MCF 10A (cell line): ENCODE measurements around the gene THOC7. TPM values are rescaled to one million over a fixed set of nuclear protein-coding genes. Genes with fewer than 3 reads are reported as not detected.

Experiments
- BruUV-seq: library from RNA; stranded (reverse); fragments of 400-500 nt; replicated peaks from 2 replicates; lab custom pipeline; 2021; lab: Mats Ljungman, UMichigan
- CTCF ChIA-PET: fragments of 300-600 bp; sonication (Branson Sonifier 250); formaldehyde crosslinking; extraction: SDS; loops from one replicate; lab custom pipeline; 2021; ENCODE audit warnings: antibody characterized with exemption, inconsistent platforms; lab: Yijun Ruan, JAX
- POLR2A ChIA-PET: fragments of 300-600, 350-650 bp; sonication (Branson Sonifier 250); formaldehyde crosslinking; extraction: SDS; loops from one replicate; lab custom pipeline; 2020; ENCODE audit warnings: antibody characterized with exemption, inconsistent platforms; lab: Yijun Ruan, JAX
- DNase-seq: peaks from one replicate; pipeline ENCODE4 v3.0.0-alpha.2; 2018; ENCODE audit not compliant: unreplicated experiment
- H3K27ac Mint-ChIP-seq: one replicate; pipeline ENCODE4 v1.8.0; 2022; ENCODE audit warnings: mild to moderate bottlenecking, low read depth, mixed read lengths; ENCODE audit not compliant: unreplicated experiment
- H3K27me3 Mint-ChIP-seq: one replicate; pipeline ENCODE4 v1.8.0; 2022; ENCODE audit warnings: mixed read lengths; ENCODE audit not compliant: insufficient read depth, unreplicated experiment
- H3K36me3 Mint-ChIP-seq: one replicate; pipeline ENCODE4 v1.8.0; 2022; ENCODE audit warnings: mild to moderate bottlenecking, moderate library complexity, mixed read lengths; ENCODE audit not compliant: insufficient read depth, unreplicated experiment
- H3K4me1 Mint-ChIP-seq: one replicate; pipeline ENCODE4 v1.8.0; 2022; ENCODE audit warnings: mixed read lengths; ENCODE audit not compliant: insufficient read depth, unreplicated experiment
- H3K4me3 Mint-ChIP-seq: one replicate; pipeline ENCODE4 v1.8.0; 2022; ENCODE audit warnings: mild to moderate bottlenecking, moderate library complexity, mixed read lengths; ENCODE audit not compliant: unreplicated experiment
- H3K9me3 Mint-ChIP-seq: one replicate; pipeline ENCODE4 v1.8.0; 2022; ENCODE audit warnings: mixed read lengths; ENCODE audit not compliant: unreplicated experiment
- intact Hi-C: fragments of 100-400 bp; cut with micrococcal nuclease; formaldehyde crosslinking; loops from 2 replicates; pipeline ENCODE4 v1.14.1; 2022
- total RNA-seq: library from RNA; stranded (reverse); gene quantifications from 2 replicates; pipeline ENCODE4 v1.2.3, GENCODE V29; 2022
- TF ChIP-seq, protein P1 (sequence below): fragments of 200-600 bp; IDR thresholded peaks from one replicate; pipeline ENCODE4 v1.8.0; 2022; ENCODE audit warnings: antibody characterized with exemption, mild to moderate bottlenecking; ENCODE audit not compliant: unreplicated experiment

Gene THOC7
- total RNA-seq, 1 experiment from 2014 or later: 117 TPM

DNA sequence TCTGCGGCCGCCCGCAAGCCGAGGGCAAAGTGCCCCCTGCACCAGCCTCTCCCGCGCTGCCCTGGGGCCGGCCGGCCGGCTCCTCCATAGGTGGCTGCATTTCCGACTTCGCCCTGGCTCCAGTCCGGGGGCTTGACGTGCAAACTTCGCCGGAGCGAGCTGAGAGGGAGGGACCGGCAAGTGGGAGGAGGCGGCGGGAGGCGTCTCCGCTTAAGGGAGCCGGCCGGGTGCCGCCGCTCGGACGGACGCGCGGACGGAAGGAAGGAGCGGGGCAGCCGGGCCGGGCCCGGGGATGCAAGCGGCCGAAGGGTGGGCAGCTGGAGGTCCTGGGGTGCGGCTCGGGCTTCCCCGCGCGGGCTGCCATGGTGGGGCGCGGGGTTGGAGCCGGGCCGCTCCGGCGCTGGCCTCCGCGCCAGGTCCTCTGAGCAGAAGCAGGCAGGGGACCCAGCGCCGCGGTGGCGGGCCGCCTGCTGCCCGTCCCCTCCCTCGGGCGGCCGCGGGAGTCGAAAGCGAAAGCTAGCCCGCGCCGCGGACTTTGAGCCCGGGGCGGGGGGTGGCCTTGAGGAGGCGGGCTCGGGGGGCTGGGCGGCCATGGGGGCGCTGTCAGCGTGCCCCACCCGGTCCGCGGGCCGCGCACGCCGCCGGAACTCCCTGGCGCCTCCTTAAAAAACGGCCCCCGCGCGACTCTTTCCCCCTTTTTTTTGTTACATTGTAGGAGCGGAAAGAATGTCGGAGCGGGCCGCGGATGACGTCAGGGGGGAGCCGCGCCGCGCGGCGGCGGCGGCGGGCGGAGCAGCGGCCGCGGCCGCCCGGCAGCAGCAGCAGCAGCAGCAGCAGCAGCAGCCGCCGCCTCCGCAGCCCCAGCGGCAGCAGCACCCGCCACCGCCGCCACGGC, 48.5 kb upstream of the THOC7 start, which contains the start of gene SCAANT1:
SCAANT1 (minus strand) TSS at position 511 of the 895 bp plus-strand sequence.
- Mint-ChIP-seq H3K4me3 (peak within 1 kb of the TSS; percentile 77), H3K27ac (peak within 1 kb of the TSS; percentile 91), H3K9me3 (no peaks in the 10 kb centered on the region), H3K36me3 (peaks cover 35% of the 10 kb centered on the region), H3K27me3 (no peaks in the 10 kb centered on the region), H3K4me1 (no peaks in the 10 kb centered on the region)
- intact Hi-C loops: loop anchor here (1.0 to 5.0 kb wide), 4 partner anchors 48 to 565 kb away; no protein-coding TSS in a partner anchor
- peak; percentile 92 for DNase-seq
- BruUV-seq: no TSS peak
- CTCF ChIA-PET: interaction anchor here (0.6 kb wide), 1 partner anchor 53 kb away, joined by 5 read pairs; no protein-coding TSS in a partner anchor
- TF ChIP-seq, protein P1, sequence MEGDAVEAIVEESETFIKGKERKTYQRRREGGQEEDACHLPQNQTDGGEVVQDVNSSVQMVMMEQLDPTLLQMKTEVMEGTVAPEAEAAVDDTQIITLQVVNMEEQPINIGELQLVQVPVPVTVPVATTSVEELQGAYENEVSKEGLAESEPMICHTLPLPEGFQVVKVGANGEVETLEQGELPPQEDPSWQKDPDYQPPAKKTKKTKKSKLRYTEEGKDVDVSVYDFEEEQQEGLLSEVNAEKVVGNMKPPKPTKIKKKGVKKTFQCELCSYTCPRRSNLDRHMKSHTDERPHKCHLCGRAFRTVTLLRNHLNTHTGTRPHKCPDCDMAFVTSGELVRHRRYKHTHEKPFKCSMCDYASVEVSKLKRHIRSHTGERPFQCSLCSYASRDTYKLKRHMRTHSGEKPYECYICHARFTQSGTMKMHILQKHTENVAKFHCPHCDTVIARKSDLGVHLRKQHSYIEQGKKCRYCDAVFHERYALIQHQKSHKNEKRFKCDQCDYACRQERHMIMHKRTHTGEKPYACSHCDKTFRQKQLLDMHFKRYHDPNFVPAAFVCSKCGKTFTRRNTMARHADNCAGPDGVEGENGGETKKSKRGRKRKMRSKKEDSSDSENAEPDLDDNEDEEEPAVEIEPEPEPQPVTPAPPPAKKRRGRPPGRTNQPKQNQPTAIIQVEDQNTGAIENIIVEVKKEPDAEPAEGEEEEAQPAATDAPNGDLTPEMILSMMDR: no peak
- POLR2A ChIA-PET: interaction anchor here (0.6 to 1.8 kb wide), 16 partner anchors 10 to 111 kb away, joined by 3 to 19 read pairs (median 4); partner anchors contain the start of genes ATXN7, PSMD6 and THOC7

DNA sequence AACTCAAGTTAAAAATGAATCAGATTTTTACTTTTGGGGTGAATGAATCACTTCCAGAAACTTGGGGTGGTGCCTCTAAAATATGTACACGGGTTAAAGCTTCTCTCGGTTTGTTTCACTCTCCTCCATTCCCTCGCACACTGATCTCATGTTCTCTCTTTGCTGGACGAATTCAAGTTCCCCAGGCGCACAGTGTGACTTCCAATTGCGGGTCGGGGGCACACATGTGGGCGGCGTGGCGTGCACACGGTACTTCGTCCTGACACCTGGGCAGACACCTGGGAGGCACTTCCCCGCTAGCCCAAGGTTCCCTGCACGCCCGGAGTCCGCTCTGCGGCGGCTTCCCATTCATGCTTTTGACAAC, 47.9 kb upstream of the THOC7 start:
- H3K4me3 Mint-ChIP-seq: peak overlapping the region; percentile 77
- BruUV-seq: no TSS peak
- CTCF ChIA-PET: no interaction called here
- H3K4me1 Mint-ChIP-seq: no peaks in the 10 kb centered on the region
- POLR2A ChIA-PET: interaction anchor here (0.6 to 1.8 kb wide), 15 partner anchors 9 to 1306 kb away, joined by 3 to 19 read pairs (median 4); partner anchors contain the start of genes ATXN7, PSMD6 and THOC7
- H3K27me3 Mint-ChIP-seq: no peaks in the 10 kb centered on the region
- TF ChIP-seq, protein P1: no peak
- intact Hi-C loops: loop anchor here (5.0 kb wide), 2 partner anchors 51 to 564 kb away; no protein-coding TSS in a partner anchor
- H3K36me3 Mint-ChIP-seq: peaks cover 30% of the 10 kb centered on the region
- no peaks in the 10 kb centered on the region for H3K9me3 Mint-ChIP-seq
- no peak for DNase-seq
- peak overlapping the region; percentile 91 for H3K27ac Mint-ChIP-seq

DNA sequence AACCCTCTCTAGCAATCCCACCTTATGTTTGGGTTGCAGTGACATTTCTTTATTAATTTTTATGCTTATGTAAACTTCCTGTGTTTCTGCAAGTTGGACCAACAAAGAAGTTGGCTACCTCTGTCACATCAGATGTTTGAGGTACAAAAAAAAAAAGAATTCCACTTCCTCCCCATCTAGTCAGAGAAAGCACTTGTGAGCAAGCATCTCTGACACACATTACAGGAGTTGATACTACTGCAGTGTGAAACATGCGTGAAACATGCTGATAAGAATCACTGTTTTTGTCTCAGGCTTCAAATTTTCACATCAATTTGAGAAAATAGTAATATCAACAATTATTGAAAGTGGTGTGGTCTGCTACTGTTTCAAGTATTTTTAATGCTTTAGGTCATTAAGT, 47.3 kb upstream of the THOC7 start:
- no TSS peak for BruUV-seq
- H3K27me3 Mint-ChIP-seq: no peaks in the 10 kb centered on the region
- H3K4me3 Mint-ChIP-seq: peak overlapping the region; percentile 77
- TF ChIP-seq, protein P1: no peak
- CTCF ChIA-PET: no interaction called here
- peaks cover 24% of the 10 kb centered on the region for H3K36me3 Mint-ChIP-seq
- intact Hi-C loops: loop anchor here (5.0 kb wide), 2 partner anchors 51 to 564 kb away; no protein-coding TSS in a partner anchor
- POLR2A ChIA-PET: interaction anchor here (0.9 to 1.8 kb wide), 8 partner anchors 8 to 1306 kb away, joined by 3 to 19 read pairs (median 4); partner anchors contain the start of gene PSMD6
- H3K27ac Mint-ChIP-seq: peak overlapping the region; percentile 91
- no peaks in the 10 kb centered on the region for H3K9me3 Mint-ChIP-seq
- no peaks in the 10 kb centered on the region for H3K4me1 Mint-ChIP-seq
- DNase-seq: no peak

DNA sequence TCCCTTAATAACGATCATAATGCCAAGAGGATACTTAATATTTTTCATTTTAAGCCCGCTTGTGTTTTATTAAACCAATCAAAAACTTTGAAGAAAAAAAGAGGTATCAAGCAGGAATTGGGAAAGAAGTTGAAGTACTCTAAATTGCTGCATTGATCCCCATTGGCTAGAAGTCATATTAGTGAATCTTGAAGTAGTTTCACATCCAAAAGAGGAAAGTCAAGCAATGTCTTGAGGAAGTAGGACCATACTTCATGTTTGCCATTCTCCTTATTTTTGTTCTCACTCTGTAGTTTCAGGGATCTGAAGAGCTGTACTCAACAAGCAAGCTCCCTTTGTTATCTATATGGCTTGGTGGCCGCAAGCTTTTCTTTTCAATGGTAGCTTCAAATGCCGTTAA, 46.4 kb upstream of the THOC7 start:
- intact Hi-C loops: loop anchor here (5.0 kb wide), 2 partner anchors 52 to 563 kb away; no protein-coding TSS in a partner anchor
- no peak overlapping the region for H3K27ac Mint-ChIP-seq
- POLR2A ChIA-PET: interaction anchor here (0.7 kb wide), 1 partner anchor 10 kb away, joined by 3 read pairs; no protein-coding TSS in a partner anchor
- H3K36me3 Mint-ChIP-seq: peaks cover 21% of the 10 kb centered on the region
- no peaks in the 10 kb centered on the region for H3K27me3 Mint-ChIP-seq
- TF ChIP-seq, protein P1: no peak
- no peaks in the 10 kb centered on the region for H3K4me1 Mint-ChIP-seq
- no peak overlapping the region for H3K4me3 Mint-ChIP-seq
- no peaks in the 10 kb centered on the region for H3K9me3 Mint-ChIP-seq
- CTCF ChIA-PET: interaction anchor here (0.6 to 1.4 kb wide), 3 partner anchors 84 to 560 kb away, joined by 3 to 4 read pairs (median 3); no protein-coding TSS in a partner anchor
- no TSS peak for BruUV-seq
- DNase-seq: no peak
